GM18907 (cell line): ENCODE results near the gene SNRNP25.
A peak's percentile ranks its signal among the peaks of the same experiment; 100 is the strongest.
"Not testable (repeated sequence)": the region's sequence is repeated elsewhere in the genome, so short reads cannot be mapped to it uniquely, and the experiment has no call there.

ENCODE experiments used
- ATAC-seq: cut with Tn5 transposase; IDR thresholded peaks from one replicate; pipeline ENCODE4 v1.9.1; 2021; ENCODE audit warnings: mild to moderate bottlenecking, moderate library complexity; ENCODE audit not compliant: unreplicated experiment

Gene SNRNP25

DNA sequence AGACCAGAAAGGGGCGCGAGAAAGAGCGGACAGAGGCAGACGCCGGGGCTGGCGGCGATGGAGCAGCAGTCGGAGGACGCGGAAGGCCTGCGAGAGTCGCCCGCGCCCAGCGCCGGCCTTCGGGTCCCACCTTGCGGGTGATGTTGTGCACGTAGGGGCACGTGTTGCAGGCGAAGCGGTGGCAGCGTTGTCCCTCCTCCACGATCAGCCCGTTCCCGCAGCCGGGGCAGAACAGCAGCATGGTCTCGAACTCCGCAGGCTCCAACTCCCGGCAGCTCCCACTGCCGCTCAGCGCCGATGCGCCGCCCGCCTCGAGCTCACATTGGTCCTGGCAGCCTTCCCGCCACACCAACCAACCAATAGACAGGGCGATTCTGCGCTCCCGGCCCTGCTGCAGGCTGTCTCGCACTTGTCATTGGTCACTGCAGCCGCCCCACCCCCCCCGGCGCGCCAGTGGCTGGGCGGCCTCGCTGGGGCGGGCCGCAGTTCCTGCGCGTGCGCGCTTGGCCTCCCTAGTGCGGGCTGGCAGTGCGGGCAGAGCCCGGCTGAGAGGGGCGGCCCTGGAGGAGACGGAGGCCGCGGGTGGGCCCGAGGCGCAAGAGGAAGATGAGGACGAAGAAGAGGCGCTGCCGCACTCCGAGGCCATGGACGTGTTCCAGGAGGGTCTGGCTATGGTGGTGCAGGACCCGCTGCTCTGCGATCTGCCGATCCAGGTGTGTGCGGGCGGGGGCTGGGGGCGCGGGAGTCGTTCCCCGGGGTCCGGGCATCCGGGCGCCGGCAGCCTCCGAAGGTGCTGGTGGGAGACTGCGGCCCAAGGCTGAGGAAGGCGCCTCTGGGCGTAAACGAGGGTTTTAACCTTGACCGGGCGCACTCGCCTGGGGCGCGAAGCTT lies at the start of gene SNRNP25, which contains the start of gene POLR3K:
TSS of gene SNRNP25 (plus strand) at position 483 of the 891 bp plus-strand sequence. CDS start at position 672, 189 bp downstream.
TSS of gene POLR3K (minus strand) at position 263 of the 891 bp plus-strand sequence. CDS start at position 241, 22 bp downstream.
- ATAC-seq, result peak; percentile 90

DNA sequence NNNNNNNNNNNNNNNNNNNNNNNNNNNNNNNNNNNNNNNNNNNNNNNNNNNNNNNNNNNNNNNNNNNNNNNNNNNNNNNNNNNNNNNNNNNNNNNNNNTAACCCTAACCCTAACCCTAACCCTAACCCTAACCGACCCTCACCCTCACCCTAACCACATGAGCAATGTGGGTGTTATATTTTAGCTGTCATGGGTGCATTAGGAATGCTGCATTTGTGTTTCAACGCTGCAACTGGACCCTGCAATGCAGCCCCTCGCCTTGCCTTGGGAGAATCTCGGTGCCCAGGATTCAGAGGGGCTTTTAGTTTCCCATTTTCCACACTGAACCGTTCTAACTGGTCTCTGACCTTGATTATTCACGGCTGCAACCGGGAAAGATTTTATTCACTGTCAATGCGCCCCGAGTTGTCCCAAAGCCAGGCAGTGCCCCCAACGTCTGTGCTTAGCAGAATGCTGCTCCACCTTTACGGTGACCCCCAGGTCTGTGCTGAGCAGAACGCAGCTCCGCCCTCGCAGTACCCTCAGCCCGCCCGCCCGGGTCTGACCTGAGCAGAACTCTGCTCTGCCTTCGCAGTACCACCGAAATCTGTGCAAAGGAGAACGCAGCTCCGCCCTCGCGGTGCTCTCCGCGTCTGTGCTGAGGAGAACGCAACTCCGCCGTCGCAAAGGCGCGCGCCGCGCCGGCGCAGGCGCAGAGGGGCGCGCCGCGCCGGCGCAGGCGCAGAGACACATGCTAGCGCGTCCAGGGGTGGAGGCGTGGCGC lies 43.5 kb upstream of the SNRNP25 start:
- no peak for ATAC-seq

DNA sequence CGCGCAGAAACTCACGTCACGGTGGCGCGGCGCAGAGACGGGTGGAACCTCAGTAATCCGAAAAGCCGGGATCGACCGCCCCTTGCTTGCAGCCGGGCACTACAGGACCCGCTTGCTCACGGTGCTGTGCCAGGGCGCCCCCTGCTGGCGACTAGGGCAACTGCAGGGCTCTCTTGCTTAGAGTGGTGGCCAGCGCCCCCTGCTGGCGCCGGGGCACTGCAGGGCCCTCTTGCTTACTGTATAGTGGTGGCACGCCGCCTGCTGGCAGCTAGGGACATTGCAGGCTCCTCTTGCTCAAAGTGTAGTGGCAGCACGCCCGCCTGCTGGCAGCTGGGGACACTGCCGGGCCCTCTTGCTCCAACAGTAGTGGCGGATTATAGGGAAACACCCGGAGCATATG lies 42.9 kb upstream of the SNRNP25 start:
- ATAC-seq, result not testable (repeated sequence)

DNA sequence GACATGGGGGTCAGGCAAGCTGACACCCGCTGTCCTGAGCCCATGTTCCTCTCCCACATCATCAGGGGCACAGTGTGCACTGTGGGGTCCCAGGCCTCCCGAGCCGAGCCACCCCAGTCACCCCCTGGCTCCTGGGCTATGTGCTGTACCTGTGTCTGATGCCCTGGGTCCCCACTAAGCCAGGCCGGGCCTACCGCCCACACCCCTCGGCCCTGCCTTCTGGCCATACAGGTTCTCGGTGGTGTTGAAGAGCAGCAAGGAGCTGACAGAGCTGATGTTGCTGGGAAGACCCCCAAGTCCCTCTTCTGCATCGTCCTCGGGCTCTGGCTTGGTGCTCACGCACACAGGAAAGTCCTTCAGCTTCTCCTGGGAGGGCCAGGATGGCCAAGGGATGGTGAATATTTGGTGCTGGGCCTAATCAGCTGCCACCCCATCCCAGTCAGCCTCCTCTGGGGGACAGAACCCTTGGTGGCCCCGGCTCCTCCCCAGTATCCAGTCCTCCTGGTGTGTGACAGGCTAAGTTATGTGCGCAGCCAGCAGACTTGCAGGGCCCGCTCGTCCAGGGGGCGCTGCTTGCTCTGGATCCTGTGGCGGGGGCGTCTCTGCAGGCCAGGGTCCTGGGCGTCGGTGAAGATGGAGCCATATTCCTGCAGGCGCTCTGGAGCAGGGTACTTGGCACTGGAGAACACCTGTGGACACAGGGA lies 36.4 kb upstream of the SNRNP25 start:
- ATAC-seq, result not testable (repeated sequence)

DNA sequence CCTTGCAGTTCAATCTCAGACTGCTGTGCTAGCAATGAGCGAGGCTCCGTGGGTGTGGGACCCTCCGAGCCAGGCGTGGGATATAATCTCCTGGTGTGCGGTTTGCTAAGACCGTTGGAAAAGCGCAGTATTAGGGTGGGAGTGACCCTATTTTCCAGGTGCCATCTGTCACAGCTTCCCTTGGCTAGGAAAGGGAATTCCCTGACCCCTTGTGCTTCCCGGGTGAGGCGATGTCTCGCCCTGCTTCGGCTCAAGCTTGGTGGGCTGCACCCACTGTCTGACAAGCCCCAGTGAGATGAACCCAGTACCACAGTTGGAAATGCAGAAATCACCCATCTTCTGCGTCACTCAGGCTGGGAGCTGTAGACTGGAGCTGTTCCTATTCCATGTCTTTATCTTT lies 32.7 kb upstream of the SNRNP25 start:
- not testable (repeated sequence) for ATAC-seq

DNA sequence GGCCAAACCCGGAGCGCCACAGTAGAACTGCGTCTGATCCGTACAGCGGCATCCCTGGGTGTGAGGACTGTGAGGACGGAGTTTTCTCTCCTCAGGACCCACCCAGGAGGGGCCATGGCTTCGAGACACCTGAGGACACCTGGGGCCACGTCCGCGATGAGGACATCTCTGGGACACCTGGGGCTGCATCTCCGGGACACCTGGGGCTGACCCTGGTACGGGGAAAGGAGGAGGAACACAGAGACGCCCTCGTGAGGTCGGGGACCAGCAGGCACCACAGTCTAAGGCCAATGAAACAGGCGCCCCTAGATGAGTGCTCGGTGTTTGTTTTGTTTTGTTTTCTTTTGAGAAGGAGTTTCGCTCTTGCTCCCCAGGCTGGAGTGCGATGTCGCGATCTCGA lies 29.5 kb upstream of the SNRNP25 start:
- ATAC-seq, result not testable (repeated sequence)

DNA sequence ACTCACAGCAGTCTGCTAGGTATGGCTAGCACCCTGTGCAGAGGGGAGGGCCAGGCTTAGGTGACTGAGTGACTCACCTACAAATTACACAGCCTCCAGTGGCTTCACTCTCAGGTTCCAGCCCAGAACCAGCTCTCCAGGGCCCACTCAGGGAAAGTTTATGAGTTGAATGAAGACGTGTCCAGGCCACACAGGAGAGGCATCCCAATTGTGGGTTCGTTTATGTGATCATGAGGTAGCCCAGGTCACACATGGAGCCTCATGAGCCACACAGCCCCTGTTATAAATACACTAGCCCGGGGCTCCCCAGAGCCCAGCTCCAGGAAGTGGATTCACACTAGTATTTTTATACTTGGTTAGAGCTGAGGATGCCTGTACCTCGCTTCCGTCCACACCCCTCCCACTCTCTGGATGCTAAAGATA lies 27.7 kb upstream of the SNRNP25 start:
- not testable (repeated sequence) for ATAC-seq

DNA sequence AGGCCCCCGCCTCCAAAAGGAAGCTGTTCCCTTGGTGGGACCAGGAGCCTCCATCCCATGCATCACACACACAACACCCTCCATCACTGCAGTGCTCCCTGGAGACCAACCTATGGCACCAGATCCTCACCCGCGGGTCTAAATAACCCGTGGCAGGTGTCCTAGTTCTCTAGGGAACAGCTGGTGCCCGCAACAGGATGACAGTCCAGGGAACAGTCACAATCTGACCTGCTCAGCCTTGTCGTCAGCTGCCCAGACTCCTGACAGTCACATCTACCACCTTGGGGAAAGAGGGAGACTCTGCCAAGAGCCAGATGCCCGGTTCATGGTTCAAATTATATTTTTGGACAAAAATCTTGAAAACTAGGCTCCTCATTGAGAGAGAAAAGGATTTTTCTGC lies 23.0 kb upstream of the SNRNP25 start:
- ATAC-seq, result not testable (repeated sequence)

DNA sequence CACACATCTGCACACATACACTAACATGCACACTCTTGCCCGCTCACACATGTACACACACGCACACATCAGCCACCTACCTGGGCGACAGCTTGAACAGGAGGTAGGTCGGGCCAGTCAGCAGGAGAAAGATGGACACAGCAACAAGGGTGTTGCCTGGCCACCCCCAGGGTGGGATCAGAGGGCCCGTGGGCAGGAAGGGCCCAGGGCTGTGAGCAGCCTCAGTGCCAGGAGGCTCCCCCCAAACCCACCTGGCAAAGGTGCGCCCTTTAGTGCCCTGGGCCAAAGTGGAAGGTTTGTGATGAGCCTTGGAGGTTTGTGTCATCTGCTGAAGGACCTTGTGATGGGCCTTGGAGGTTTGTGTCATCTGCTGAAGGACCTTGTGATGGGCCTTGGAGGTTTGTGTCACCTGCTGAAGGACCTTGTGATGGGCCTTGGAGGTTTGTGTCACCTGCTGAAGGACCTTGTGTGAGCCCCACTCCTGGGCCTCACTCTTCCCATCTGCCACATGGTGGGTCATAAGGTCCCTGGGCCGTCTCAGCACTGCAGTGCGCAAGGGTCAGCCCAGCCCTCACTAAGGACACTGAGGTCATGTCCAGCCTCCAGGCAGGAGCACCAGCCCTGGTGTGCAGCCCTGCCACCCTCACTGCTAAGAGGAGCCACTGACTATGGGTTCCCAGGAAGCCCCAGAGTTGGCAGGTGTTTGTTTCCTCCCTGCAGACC lies 20.3 kb upstream of the SNRNP25 start:
- not testable (repeated sequence) for ATAC-seq

DNA sequence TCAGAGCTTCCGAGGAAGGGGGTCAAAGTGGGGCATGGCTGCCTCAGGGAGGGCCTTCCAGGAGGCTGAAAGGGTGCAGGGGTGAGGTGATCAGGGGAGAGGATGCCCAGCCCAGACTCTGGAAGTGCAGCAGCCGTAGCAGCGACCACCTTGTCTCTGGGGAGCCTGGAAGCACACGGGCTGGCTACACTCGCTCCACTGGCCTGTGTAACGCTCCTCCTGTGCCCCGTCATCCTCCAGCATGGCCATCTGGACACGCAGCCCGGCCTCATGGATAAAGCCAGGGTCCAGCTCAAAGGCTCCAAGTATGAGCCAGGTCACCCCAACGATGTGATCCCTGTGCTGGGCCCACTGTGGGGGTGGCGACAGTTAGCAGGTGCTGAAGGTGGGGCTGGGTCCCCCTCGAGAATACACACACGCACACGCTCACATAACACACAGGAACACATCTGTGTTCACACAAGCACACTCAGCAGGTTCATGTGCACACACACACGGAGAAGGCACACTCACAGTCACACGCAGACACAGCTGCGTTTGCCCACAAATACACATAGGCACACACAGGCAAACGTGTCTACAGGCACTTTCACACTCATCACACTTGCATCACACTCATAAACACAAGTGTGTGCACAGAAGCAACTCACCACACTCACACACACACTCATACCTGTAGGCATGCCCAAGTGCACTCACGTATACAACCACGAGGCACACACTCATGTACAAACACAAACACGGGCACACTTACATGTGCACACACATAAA lies 19.6 kb upstream of the SNRNP25 start:
- ATAC-seq, result no peak

DNA sequence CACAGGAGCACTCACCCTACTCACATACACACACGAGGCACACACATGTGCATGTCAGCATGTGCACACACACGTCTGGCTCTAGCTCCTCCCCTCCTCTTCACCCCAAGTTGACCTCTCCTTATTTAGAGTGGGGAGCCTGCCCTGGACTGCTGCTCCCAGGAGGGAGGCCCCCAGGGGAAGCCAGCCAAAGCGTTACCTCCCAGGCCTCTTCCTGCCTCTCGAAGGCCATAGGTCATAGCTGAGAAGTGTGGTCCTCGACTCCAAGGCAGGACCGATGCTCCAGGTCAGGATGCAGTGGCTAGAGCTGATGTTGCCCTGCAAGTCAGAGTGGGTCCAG lies 19.0 kb upstream of the SNRNP25 start:
- ATAC-seq, result peak; percentile 13

DNA sequence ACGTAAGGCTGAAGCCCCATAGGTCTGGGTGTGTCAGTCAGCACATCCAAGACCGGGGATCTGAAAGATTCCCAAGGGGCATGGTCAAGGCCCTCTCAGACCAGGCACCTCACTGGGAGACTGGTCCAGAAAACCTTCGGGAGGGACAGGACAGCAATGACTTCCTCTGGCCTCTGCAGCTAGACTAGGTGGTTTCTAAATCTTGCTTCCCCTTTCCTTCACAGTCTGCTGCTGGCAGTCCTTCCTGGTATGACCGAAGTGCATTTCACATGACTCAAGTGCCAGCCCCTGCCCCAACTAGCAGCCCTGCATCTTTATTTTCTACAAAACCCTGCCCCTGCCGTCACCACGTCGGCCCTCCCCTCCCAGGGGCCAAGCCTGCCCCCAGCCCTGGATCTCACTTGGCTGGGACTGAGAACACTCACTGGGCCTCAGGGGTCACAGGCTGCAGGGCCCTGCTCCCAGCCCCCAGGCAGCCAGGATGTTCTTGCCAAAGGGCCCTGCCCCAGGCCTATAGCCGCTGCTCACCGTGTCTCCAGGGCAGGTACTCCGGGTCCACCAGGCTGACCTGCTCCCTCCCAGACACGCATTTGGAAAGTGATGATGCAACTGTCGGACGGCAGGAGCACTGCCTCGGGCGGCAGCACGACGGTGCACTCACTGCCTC lies 18.5 kb upstream of the SNRNP25 start:
- ATAC-seq, result peak; percentile 48

DNA sequence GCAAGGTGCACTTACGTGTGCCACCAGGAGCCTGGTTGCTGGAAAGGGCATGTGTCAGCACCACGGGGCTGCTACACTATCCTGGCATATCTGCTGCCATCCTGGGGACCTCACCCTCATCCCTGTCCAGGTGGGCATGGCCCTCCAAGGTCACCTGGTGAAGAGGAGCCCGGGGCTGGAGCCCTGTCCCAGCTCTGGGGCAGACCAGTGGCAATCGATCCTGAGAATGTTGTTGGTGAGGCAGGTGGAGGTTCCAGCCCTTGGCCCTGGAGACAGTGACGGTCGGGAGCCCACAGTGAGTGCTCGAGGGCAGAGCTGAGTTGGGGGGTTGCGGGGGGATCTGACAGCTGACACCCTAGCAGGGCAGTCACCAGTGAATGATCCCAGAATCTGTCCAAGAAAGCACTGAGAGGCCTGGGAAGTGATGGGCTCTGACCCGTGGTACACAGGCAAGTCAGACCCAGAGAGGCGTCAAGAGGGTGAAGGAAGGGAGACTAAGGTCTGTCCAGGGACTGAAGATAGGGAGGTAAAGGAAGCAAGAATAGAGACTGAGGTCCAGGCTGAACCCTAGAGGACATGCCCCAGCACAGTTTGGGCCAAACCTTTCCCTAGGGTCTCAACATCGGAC lies 17.8 kb upstream of the SNRNP25 start:
- ATAC-seq, result no peak

DNA sequence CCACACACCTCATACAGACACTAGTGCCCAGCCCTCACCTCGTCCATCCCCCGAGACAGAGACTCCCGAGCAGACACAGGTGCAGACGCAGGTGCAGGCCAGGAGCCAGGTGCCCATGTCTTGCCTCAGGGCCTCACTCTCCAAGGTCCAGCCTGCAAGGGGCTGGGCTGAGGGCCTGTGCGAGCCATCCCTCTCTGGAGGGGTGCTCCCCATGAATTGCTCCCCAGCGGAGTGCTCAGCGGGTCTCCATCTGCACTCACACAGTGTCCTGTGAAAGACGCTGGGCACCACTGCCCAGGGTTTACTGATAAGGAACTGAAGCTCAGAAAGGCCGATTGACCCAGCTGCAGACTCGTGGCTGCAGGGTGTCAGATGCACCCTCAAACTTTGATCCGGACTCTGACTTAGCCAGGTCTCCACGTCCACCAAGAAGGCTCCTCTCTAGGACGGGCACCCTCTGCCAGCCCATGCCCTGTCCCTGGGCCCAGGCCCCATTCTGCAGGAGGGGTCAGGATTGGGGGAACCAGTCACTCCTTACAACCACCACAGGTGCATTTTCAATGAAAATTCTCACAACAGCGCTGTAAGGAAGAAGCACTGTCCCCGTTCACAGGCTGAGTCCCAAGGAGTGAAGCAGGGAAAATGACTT lies 17.2 kb upstream of the SNRNP25 start:
- ATAC-seq, result no peak

DNA sequence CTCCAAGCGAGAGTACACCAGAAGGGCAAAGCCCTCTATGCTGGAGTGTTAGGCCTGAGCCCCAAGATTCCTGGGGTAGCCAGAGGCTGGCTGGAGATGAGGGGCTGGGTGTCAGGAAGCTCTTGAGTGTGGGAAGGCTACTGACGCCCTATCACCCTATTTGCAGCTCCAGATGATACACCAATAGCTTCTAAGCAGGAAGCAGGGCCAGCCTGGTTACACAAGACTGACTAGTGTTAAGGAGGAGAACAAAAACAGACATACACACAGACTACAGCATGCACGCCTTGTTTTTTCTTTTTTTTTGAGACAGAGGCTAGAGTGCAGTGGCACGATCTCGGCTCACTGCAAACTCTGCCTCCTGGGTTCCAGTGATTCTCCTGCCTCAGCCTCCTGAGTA lies 16.1 kb upstream of the SNRNP25 start:
- no peak for ATAC-seq

DNA sequence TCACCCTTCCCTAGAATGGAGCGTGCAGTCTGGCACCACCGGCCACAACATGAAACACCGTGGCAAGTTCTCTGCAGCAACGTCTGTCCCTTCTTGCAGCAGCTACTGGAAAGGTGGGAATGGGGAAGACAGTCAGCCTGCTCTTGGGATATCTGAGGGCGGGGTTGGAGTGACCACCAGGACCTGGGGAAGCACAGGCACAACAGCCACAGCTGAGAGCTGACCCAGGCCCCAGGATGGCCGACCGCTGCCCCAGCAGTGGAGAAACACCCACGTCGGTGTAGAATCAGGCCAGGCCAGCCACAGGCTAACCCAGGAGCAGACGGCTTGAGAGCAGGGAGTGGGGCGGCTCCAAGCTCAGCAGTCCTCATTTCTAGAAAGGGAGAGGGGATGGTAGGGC lies 15.4 kb upstream of the SNRNP25 start:
- ATAC-seq, result not testable (repeated sequence)

DNA sequence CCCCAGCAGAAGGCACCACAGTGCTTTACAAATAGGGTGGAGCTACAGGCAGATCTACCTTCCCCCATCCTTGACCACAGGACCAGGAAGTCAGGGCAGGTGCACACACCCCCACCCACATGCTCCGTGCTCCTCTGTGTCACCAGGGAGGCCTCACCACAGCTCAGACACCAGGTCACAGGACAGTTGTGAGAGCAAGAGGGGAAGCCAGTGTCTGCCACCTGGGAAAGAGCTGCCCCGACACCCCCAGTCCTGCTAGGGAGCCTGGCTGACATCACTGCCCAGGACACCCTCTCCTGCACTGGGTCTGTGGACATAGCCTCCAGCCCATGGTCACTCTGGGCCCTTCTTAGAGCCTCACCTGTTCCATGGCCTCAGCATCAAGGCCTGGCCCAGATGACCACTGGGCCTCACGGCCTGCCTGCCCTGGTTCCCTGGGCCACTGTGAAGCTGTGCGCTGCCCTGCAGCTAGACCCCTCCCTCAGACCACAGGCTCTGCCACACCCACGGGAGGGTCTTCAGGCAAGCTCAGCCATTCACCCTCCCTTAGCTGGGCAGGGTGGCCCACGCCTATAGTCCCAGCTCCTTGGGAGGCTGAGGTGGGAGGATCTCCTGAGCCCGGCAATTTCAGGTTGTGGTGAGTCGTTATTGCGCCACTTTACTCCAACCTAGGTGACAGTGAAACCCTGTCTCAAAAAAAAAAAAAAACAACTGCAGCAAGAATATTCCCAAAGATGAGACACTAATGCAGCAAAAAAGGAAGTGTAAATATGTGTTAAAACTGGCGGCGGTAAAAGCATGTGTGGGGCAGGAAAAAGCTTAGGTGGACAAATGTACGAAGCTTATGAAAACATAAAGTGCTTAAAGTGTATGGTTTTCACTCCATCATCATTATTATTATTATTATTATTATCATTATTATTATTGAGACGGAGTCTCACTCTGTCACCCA lies 14.4 kb upstream of the SNRNP25 start:
- ATAC-seq, result peak; percentile 66
